NB4 (cell line): ENCODE results near the gene KRTAP3-1.

ENCODE experiments used
- POLR2A ChIP-seq: IDR thresholded peaks from 2 replicates; pipeline ENCODE4 v1.6.1; 2011; ENCODE audit warnings: mild to moderate bottlenecking; ENCODE audit not compliant: insufficient read length; ENCODE audit errors: extremely low read depth
- TF ChIP-seq, protein P1 (sequence below): IDR thresholded peaks from one replicate; pipeline ENCODE4 v1.5.1; 2012; ENCODE audit warnings: low read depth, low read length
- TF ChIP-seq, protein P2 (sequence below): IDR thresholded peaks from 2 replicates; pipeline ENCODE4 v1.6.1; 2011; ENCODE audit warnings: low read depth, low read length

DNA sequence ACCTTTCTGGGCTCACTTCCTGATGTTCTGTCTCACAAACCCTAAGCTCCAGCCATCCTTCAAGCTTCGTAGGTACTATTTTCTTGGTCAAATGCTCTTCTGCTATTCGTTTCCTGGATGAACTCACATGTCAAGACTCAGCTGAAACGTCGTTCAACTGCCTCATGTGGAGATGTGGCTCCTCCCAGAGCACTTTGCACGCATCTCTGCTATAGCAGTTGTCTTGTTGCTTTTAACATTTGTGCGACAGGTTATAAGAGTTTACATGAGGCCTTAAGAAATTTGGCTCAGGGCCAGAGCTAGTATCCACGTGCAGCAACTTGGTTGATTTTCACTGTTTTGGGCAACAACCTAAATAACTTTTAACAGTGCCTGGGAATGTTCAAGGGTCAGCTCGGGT lies 22.0 kb downstream of the KRTAP3-1 start:
- TF ChIP-seq, protein P1, sequence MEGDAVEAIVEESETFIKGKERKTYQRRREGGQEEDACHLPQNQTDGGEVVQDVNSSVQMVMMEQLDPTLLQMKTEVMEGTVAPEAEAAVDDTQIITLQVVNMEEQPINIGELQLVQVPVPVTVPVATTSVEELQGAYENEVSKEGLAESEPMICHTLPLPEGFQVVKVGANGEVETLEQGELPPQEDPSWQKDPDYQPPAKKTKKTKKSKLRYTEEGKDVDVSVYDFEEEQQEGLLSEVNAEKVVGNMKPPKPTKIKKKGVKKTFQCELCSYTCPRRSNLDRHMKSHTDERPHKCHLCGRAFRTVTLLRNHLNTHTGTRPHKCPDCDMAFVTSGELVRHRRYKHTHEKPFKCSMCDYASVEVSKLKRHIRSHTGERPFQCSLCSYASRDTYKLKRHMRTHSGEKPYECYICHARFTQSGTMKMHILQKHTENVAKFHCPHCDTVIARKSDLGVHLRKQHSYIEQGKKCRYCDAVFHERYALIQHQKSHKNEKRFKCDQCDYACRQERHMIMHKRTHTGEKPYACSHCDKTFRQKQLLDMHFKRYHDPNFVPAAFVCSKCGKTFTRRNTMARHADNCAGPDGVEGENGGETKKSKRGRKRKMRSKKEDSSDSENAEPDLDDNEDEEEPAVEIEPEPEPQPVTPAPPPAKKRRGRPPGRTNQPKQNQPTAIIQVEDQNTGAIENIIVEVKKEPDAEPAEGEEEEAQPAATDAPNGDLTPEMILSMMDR, result no peak
- TF ChIP-seq POLR2A, result no peak
- TF ChIP-seq, protein P2, sequence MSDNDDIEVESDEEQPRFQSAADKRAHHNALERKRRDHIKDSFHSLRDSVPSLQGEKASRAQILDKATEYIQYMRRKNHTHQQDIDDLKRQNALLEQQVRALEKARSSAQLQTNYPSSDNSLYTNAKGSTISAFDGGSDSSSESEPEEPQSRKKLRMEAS, result no peak
